ENCODE data around the gene XRCC1.
A peak's percentile ranks its signal among the peaks of the same experiment; 100 is the strongest.
"Not testable (repeated sequence)": the region's sequence is repeated elsewhere in the genome, so short reads cannot be mapped to it uniquely, and the experiment has no call there.

Gene XRCC1

DNA sequence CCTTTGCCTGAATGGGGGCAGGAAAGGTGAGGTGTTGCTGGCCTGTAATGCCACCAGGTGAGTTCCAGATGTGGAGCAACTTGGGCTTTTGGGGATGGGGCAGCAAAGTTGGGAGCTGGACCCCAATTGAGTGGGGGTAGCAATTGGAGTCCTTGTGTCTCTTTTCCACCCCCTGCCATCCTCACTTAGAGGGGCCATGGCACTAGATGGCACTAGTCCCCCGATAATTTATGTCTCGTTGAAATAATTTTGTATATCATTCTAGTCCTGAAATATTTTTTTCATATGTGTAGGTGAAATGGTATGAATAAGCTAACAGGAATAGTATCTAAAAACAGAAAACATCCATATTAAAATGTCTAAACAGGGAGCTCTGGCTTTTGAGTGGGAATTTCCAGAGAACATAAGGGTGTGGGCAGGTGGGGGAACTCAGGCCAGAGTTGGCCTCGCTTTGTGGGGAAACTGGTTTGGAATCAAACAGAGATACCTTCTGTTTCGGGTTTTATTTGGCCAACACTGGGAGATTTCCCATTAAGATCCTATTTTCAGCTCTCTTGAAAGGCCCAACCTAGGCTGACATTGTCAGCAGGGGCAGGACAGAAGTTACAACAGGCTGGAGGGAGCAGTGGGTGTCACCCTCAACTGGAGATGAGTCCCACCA is 24.4 kb upstream of the XRCC1 start:
- no peak for FAIRE-seq

DNA sequence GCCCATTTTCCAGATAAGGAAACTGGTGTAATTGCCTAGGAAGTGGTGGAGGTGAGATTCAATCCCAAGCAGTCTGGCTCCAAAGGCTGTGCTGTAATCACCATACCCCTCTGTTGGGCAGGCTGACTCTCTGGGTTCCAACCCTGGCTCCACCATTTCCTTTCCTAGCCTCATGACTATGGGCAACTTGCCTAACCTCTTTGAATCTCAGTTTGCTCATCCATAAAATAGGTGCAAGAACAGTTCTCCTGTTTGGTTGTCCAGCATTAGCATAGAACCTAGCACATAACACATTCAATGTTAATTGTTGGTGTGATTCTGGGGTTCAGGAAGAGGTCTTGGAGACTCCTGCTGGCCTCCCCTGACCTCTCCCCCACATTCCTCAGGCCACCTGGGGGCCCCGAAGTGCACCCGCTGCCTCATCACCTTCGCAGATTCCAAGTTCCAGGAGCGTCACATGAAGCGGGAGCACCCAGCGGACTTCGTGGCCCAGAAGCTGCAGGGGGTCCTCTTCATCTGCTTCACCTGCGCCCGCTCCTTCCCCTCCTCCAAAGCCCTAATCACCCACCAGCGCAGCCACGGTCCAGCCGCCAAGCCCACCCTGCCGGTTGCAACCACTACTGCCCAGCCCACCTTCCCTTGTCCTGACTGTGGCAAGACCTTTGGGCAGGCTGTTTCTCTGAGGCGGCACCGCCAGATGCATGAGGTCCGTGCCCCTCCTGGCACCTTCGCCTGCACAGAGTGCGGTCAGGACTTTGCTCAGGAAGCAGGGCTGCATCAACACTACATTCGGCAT is 23.3 kb upstream of the XRCC1 start:
- no peak for FAIRE-seq

DNA sequence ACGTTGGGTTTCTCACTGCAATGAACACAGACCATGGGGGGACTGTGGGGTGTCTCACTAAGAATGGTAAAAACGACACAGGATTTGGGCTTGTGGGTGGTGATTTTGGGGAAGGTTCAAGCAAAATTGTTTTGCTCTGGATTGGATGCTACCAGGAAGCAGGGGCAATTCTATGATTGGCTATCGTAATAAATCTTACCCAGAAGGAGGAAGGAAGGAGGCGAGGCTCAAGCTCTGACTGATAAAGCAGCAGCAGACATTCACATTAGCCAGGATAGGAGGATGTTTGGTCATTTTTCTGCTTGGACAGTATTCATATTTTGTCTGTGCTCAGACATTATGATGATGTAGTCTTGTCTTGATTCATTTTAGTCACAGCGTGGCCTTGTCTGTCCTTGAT is 22.5 kb upstream of the XRCC1 start:
- no peak for FAIRE-seq

DNA sequence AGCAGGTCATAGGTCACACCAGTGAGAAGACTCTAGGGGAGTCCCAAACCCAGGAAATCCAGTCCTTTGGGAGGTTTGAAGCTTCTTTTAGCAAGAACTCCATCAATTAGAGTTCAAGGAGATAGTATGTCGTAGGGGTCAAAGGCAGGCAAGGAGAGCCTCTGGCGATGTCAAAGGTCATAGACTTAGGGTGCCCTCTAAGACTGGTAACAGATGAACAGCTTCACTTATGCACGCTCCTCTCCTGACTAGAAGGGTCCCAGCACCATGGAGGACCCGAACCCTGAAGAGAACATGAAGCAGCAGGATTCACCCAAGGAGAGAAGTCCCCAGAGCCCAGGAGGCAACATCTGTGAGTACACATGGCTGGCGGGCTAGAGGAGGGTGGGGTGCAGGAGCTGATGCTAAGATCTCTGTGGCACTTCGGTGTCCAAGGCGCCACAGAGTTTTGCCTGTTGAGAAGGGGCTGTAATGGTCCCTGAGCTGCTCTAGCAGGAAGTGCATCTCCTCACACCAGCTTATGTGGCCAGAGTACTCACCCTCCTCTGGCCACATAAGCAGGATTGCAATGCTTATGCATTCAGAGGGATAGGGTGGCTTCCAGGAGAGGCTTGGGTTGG is 21.6 kb upstream of the XRCC1 start:
- FAIRE-seq, result no peak

DNA sequence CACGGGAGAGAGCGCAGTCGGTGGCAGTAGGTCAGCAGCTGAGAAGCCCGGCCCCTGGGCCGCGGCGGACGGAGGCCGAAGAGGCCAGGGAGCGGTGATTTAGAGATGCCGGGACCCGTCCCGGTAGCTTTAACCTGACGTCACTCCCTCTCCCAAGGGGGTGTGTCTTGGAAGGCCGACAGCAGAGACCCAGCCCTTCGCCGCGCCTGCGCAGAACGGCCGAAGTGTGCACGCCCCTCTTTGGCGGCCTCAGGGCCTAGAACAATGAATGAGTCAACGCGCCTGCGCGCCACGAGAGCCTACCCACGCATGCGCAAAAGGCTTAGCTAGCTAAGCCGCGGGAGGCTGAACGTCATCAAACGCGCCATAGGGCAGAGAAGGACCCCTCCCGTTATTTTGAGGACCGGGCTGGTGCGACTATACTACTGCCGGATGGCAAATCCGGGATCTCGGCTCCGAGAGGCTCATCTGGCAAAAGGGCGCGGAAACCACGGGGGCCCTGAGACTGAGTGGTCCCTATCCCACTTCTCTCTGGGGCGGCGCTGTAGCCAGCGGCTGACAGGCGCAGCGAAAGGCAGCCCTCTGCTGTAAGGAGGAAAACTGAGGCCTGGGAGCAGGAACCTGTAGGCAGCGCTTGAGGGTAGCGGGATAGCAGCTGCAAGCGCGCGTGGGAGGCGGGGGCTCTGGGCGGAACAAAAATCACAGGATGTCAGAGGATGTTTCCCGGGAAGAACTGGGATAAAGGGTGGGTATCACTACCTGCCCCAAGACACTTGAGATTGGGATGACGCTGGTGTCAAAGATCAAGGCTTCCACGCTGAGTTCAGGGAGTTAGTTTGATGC is 20.9 kb upstream of the XRCC1 start, which contains the start of the genes IRGQ and ZNF576:
TSS of gene IRGQ (minus strand) at position 136 of the 843 bp plus-strand sequence. CDS start 796 bp downstream, outside the sequence.
TSS of gene ZNF576 (plus strand) at position 597 of the 843 bp plus-strand sequence. CDS start 514 bp downstream, outside the sequence.
- FAIRE-seq, result peak; percentile 97

DNA sequence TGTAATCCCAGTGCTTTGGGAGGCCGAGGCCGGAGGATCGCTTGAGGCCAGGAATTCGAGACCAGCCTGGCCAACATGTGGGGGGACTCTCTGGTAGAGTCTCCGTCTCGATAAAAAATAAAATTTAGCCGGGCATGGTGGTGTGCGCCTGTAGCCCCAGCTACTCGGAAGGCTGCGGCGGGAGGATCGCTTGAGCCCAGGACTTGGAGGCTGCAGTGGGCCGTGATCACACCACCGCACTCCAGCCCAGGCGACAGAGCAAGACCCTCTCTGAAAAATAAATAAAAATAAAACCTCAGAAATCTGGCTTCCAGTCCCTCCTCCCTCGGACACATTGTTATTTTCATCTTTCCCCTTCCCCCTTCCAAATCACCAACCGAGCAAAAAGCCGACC is 20.3 kb upstream of the XRCC1 start:
- no peak for FAIRE-seq

DNA sequence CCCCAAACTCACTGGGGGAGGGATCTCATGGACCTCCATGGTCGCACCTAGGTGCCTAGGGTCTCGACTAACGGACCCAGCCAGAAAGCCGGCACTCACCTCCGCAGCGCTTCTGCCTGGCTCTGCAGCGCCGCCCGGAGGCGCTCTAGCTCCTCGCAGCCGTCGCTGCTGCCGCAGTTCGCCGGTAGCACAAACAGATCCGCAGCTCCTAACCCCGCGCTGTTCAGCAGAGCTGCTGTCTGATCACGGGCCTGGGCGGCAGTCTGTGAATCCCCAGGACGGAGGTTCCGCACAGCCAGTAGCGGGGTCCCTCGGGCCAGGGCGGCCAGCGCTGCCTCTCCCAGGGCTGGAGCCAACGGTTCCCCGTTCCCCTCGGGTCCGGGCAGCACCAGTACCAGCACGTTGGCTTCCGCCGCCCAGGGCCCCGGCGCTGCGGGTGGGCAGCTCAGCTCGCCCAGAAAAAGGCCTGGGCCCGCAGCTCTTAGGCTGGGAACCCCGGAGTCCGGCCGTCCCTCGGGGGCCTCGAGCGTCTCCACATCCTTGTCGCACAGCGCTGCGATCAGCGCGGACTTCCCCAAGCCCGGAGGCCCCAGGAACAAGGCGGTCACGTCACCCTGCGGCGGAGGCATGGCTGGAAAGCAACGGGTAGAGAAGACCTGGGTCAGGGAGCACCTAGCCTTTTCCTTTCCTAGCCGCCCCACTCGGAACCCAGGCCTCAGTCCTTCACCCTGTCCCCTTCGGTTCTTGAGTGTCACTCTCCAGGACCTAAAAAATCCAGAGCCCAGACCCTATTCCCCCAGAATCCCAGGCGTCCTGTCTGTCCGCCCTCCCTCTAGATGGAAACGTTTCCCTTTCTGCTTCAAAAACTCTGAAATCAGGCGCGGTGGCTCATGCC is 19.6 kb upstream of the XRCC1 start:
- FAIRE-seq, result no peak

DNA sequence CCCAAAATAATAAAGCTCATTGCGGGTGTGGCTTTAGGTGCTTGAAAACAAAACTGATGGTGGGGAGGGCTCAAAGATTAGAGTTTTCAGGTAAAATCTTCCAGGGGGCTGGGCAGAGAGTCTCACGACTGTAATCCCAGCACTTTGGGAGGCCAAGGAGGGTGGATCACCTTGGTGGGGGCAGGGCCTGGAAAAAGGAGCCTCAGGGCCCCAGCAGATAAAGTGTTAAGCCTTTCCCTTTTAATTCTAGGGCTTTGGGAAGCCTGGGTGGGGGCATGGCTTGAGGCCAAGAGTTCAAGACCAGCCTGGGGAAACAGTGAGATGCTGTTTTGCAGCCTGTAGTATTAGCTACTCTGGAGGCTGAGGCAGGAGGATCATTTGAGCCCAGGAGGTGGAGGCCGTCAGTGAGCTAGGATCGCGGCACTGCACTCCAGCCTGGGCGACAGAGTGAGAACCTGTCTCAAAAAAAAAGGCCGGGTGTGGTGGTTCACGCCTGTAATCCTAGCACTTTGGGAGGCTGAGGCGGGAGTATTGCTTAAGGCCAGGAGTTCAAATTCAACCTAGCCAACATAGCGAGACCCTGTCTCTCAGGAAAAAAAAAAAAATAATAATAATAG is 18.9 kb upstream of the XRCC1 start:
- no peak for FAIRE-seq

DNA sequence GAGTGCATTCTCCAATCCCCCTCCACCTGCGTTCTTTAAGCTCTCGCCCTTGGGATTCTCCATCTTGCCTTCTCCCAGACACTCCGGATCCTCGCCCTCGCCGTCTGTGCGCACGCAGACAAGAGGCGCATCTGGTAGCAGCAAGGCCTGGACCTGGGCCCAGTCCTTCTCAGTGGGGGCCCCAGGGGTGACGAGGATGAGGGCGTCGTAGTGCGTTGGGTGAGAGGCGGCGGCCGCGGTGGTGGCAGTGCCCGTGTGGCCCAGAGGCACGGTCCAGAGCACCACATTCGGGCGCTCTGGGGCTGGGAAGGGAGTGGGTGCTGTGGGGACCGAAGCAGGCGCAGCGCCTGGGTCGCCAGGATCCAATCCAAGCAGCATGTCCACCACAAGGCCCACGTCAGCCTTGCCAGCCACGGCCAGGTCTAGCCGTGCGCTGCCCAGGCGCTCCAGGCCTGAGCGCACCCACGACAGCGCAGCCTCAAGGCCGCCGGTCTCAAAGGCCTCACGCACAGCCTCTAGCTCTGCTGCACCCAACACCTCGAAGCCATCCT is 17.5 kb upstream of the XRCC1 start:
- no peak for FAIRE-seq

DNA sequence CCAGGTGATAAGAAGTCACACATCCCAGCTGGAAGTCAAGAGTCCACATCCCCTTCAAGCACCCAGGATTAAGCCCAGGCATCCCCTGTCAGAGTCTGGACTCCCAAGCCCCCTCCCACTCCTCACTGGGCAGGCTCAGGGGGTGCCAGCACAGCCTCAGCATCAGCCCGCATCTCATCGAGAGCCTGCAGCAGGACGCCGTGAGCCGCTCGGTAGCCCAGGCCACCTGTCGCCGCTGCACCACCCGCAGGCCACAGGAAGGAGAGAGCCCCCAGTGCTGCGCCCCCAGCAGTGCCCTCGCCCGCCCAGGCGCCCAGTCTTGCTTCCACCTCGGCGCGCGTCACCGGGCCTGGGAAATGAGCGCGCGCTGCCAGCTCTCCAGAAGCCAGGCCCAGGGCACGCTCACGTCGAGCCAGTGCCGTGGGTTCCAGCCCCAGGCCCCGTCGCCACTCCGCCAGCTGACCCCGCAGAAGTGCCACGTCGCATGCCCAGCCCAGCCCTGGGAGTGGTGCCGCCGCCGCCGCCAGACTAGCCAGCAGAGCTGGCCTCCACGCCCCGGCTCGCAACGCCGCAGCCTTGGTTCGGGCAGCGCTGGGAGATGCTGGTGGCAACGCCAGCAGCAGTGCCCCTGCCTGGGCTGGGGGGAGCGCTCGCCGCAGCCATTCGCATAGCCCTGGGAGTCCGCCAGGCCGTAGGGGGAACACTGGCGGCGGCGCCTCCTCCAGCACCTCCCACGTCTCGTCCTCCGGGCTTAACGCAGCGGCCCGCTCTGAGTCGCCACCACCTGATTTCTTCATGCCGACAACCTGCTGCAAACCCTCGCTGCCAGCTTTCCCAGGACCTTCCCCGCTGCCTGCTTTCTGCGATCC is 16.8 kb upstream of the XRCC1 start:
- no peak for FAIRE-seq

DNA sequence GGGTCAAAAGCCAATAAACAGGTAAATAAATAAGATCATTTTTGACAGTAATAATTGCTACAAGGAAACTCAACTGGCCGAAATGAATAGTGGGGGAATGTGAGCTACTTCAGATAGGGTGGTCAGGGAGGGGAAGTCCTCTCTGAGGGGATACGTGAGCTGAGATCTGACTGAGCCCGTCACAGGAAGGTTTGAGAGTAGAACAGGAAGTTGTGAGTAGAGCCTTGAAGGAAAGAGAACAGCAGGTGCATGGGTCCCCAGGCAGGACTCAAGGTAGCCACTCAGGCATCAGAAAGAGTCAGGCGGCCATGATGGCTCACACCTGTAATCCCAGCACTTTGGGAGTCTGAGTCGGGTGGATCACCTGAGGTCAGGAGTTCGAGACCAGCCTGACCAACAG is 14.4 kb upstream of the XRCC1 start:
- no peak for FAIRE-seq

DNA sequence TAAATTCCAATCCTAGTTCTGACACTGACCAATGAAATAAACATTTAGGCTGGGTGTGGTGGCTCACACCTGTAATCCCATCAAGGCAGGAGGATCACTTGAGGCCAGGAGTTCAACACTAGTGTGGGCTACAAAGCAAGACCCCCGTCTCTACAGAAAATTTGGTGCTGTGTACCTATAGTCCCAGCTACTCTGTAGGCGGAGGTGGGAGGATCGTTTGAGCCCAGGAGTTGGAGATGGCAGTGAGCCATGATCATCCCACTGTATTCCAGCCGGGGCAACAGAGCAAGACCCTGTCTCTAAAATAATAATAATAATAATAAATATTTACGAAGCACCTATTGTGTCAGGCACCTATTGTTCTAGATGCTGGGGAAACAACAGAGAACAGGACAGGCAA is 13.9 kb upstream of the XRCC1 start:
- FAIRE-seq, result no peak

DNA sequence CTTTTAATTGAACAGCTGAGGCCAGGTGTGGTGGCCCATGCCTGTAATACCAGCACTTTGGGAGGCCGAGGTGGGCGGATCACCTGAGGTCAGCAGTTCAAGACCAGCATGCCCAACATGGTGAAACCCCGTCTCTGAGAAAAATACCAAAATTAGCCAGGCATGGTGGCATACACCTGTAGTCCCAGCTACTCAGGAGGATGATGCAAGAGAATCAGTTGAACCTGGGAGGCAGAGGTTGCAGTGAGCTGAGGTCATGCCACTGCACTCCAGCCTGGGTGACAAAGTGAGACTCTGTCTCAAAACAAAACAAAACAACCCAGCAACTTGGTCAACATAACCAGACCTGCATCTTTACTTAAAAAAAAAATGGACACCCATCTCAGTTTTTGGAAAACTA is 11.7 kb upstream of the XRCC1 start:
- FAIRE-seq, result not testable (repeated sequence)

DNA sequence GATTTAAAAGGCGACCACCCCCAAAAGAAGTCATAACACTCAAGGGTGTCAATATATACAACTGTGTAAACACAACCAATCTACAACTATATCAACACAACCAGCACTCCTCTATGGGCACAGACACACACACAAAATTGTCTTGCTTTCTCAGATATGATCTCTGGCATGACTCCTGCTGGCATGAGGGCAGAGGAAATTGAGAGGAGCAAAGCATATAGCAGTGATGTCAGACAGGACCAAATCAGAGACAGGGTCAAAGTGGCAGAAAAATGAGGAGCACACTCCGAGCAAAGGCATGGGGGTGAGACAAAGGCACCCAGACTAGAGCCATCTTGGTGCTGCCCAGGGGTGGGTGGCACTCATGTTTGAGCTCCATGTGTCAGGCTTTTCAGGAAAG is 11.0 kb upstream of the XRCC1 start:
- no peak for FAIRE-seq

DNA sequence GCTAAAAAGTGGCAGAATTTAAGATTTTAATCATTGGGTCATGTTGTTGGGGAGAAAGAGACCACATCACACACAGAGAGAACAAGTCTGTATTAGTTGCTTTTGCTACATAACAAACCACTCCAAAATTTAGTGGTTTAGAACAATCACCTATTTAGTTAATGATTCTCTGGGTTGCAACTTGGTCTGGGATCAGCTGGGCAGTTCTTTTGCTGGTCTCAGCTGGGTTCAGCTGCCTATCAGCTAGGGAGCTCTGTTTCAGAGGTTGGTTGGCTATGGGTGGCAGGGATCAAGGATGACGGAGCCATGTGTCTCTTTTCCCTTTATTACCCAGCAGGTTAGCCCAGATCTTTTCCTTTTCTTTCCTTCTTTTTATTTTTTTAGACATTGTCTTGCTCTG is 9.2 kb upstream of the XRCC1 start:
- FAIRE-seq, result no peak

DNA sequence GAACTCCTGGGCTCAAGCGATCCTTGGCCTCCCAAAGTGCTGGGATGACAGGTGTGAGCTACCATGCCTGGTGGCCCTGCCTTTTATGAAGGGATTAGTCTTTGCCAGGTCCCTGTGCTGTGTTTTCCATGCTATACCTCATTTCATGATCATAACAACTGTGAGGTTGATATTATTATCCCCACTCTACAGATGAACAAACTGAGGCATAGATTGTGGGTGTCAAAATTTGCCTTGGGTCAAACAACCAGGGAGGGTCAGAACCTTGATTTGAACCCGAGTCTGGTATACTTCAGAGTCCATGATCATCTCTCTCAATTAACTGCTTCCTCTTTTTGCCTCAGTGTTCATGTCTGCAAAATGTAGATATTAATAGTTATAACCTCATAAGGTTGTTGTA is 7.2 kb upstream of the XRCC1 start:
- FAIRE-seq, result no peak

DNA sequence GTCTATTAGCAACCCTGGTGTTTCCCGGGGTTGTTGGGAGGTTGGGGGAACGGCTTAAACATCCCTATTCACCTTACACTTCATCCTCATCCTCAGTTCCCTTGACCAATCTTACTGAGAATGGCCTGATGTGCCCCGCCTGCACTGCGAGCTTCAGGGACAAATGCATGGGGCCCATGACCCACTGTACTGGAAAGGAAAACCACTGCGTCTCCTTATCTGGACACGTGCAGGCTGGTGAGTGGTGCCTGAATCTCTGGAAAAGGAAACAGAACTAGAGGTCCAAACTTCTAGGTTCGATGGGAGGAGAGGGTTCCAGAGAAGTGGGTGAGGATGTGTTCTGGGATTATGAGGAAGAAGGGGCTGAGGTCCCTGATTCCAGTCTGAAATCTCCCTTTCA is 6.1 kb upstream of the XRCC1 start:
- no peak for FAIRE-seq

DNA sequence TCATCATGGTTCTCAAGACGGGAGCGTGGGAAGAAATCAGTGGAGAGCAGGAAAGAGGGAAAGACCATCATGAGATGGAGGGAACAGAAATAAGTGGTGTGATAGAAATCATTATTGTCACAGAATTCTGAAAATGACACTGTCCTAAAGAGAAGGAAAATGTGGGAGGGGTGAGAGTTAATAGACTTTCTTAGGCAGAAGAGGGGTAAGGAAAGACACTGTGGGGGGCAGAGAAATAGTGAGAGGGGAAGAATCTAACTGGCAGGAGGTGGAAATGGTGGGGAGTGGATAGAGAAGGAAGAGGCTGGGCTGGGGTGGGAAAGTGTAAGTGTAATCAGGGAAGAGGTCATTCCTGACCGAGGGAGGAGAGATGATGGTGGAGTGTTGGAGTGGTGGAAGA is 3.5 kb upstream of the XRCC1 start:
- no peak for FAIRE-seq

DNA sequence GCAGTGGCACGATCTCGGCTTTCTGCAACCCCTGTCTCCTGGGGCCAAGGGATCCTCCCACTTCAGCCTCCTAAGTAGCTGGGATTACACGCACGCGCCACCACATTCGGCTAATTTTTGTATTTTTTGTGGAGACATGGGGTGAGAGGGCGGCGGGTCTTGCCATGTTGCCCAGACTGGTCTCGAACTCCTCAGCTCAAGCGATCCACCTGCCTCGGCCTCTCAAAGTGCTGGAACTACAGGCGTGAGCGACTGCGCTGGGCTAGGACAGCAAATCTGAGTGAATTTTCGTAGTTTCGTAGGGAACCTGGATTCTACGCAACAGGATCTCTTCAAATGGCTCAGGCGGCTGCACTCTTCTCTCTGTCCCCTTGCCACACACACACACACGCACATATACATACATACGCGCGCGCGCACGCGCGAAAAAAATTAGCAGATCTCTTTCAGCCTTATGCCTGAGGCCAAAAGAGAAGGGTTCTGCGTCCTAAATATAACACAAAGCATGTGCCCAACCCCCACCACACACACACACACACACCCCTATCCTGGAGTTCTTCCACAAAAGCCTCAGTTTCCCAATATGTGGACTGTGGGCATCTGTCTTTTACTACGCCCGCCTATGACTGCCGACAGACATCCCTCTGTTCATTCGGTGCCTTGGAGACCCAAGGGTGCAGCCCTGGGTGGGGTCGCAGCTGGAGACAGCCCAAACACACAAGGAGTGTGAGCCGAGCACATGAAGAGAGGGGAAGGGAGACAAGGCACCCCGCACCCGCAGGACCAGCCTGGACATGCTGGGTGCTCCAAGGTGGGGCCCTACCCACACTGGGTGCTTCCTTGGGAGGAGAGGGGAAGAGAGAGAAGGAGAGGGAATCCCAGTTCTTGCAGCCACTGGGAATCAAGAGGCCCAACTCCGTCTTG is 890 bp upstream of the XRCC1 start:
- FAIRE-seq, result no peak

Measured in endometrium (tissue), 2 donors.